OCI-M1 (cell line): ENCODE results near the gene DOCK8.

Source experiments
- DNase-seq: peaks from one replicate; lab custom pipeline; 2025; lab: John Stamatoyannopoulos, UW

DOCK8 gene

GRCh38 chr9:459491-460444 is 245.1 kb downstream of the DOCK8 start:
- DNase-seq: no peak

- no peak for DNase-seq
Measured at GRCh38 chr9:462121-462520, 247.5 kb downstream of the DOCK8 start.

GRCh38 chr9:462606-463005 is 247.9 kb downstream of the DOCK8 start:
- DNase-seq: no peak

- no peak for DNase-seq
Measured at GRCh38 chr9:463455-464171, 248.9 kb downstream of the DOCK8 start.

- no peak for DNase-seq
Measured at GRCh38 chr9:466747-467146, 252.1 kb downstream of the DOCK8 start.

- DNase-seq: peak; percentile 15
Measured at GRCh38 chr9:468766-469426, 254.2 kb downstream of the DOCK8 start.

GRCh38 chr9:469672-470551 is 255.2 kb downstream of the DOCK8 start:
- DNase-seq: peak; percentile 93

- DNase-seq: no peak
Measured at GRCh38 chr9:470552-471194, 256.0 kb downstream of the DOCK8 start.

GRCh38 chr9:471320-471719 is 256.7 kb downstream of the DOCK8 start:
- no peak for DNase-seq

- no peak for DNase-seq
Measured at GRCh38 chr9:472479-473075, 257.9 kb downstream of the DOCK8 start.

- DNase-seq: no peak
Measured at GRCh38 chr9:477193-477592, 262.5 kb downstream of the DOCK8 start.

- DNase-seq: no peak
Measured at GRCh38 chr9:479304-479970, 264.8 kb downstream of the DOCK8 start.

GRCh38 chr9:479971-480350 is 265.3 kb downstream of the DOCK8 start:
- no peak for DNase-seq

GRCh38 chr9:482739-483138 is 268.1 kb downstream of the DOCK8 start:
- DNase-seq: no peak

GRCh38 chr9:486156-486555 is 271.5 kb downstream of the DOCK8 start:
- DNase-seq: no peak

- DNase-seq: no peak
Measured at GRCh38 chr9:487429-487828, 272.8 kb downstream of the DOCK8 start.

GRCh38 chr9:488448-488847 is 273.8 kb downstream of the DOCK8 start:
- DNase-seq: no peak

- DNase-seq: no peak
Measured at GRCh38 chr9:489198-490197, 274.8 kb downstream of the DOCK8 start.

- DNase-seq: no peak
Measured at GRCh38 chr9:494764-495163, 280.1 kb downstream of the DOCK8 start.
